Non-pigmented ciliary epithelial cell (primary cell): ENCODE data around the gene PLS1.

ENCODE experiments used
- DNase-seq: peaks from one replicate; pipeline ENCODE4 v3.0.0-alpha.2; 2010; ENCODE audit warnings: low read depth

The PLS1 gene

GRCh38 chr3:142641504-142641903 lies 45.3 kb downstream of the PLS1 start:
- DNase-seq: no peak

GRCh38 chr3:142642956-142643355 lies 46.8 kb downstream of the PLS1 start:
- no peak for DNase-seq

- DNase-seq: no peak
These were observed 48.3 kb downstream of the PLS1 start for GRCh38 chr3:142644502-142644901.

- DNase-seq: peak; percentile 40
These were observed 49.1 kb downstream of the PLS1 start for GRCh38 chr3:142645236-142645793.

GRCh38 chr3:142646020-142646785 lies 50.0 kb downstream of the PLS1 start:
- no peak for DNase-seq

GRCh38 chr3:142647856-142648255 lies 51.7 kb downstream of the PLS1 start:
- DNase-seq: no peak

GRCh38 chr3:142648950-142649349 lies 52.8 kb downstream of the PLS1 start:
- no peak for DNase-seq

GRCh38 chr3:142650001-142650693 lies 54.0 kb downstream of the PLS1 start:
- DNase-seq: no peak

GRCh38 chr3:142651711-142652110 lies 55.5 kb downstream of the PLS1 start:
- no peak for DNase-seq

GRCh38 chr3:142652826-142653292 lies 56.7 kb downstream of the PLS1 start:
- no peak for DNase-seq

- DNase-seq: no peak
These were observed 60.4 kb downstream of the PLS1 start for GRCh38 chr3:142656575-142656974.

- no peak for DNase-seq
These were observed 60.8 kb downstream of the PLS1 start for GRCh38 chr3:142657033-142657432.

- DNase-seq: no peak
These were observed 64.2 kb downstream of the PLS1 start for GRCh38 chr3:142660383-142660782.

GRCh38 chr3:142660893-142661292 lies 64.7 kb downstream of the PLS1 start:
- no peak for DNase-seq

- no peak for DNase-seq
These were observed 67.7 kb downstream of the PLS1 start for GRCh38 chr3:142663865-142664264.

GRCh38 chr3:142664311-142664710 lies 68.1 kb downstream of the PLS1 start:
- no peak for DNase-seq

GRCh38 chr3:142664819-142665218 lies 68.6 kb downstream of the PLS1 start:
- no peak for DNase-seq

- no peak for DNase-seq
These were observed 73.9 kb downstream of the PLS1 start for GRCh38 chr3:142670120-142670519.

- no peak for DNase-seq
These were observed 80.0 kb downstream of the PLS1 start for GRCh38 chr3:142676151-142676550.

GRCh38 chr3:142680710-142681109 lies 84.5 kb downstream of the PLS1 start:
- no peak for DNase-seq

GRCh38 chr3:142690613-142691012 lies 94.4 kb downstream of the PLS1 start:
- DNase-seq: no peak

GRCh38 chr3:142691527-142691926 lies 95.3 kb downstream of the PLS1 start:
- DNase-seq: no peak
